GM18861 (cell line): ENCODE measurements around the gene DAAM2.

Experiments used
- ATAC-seq: cut with Tn5 transposase; IDR thresholded peaks from one replicate; pipeline ENCODE4 v1.9.1; 2021; ENCODE audit not compliant: unreplicated experiment

Gene DAAM2

DNA sequence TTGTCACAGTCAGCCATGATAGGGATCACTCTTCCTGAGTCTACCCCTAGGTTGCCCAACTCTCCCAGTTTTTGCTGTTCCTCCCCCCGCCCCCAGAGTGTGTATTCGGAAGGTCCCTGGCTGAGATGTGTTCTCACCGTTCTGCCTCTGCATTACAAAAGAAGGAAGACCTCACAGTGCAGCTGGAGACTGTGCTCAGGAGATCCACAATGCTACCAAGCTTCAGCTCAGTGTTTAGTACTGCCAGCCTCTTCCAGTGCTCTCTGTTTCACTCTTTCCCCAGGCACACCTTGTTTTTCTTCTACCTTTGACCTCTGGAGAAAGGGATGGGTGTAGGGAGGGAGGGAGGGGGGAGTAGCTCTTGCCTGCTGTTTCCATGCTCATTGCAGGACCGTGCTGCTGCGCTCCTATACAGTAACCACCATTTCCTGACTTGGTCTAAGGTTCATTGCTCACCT is 155.5 kb downstream of the DAAM2 start:
- ATAC-seq: no peak

DNA sequence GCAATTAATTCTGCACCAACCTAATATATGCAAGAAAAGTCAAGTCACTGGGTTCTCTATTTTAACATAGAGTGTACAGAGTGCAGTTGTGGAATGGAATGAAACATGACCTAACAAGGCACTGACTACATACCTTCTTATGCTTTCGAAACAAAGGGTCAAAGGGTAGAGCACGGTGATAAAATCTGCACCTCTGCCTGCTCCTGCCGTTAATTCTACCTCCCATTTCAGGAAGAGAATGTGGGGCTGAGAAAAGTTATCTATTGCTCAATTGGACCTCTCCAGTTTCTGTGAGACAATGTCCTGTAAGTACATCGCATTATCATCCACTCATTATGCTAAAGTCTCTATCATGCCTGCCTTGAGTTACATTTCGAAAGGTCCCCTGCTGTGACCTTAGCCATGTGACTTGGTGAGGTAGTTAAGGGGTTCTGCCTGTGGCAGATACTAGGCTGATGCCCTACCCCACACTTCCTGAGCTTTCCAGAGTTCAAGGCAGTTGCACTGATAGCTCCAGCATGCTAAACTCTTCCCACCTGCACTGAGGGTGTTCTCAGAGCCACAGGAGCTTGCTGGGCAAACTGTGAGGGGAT is 156.1 kb downstream of the DAAM2 start:
- ATAC-seq: no peak

DNA sequence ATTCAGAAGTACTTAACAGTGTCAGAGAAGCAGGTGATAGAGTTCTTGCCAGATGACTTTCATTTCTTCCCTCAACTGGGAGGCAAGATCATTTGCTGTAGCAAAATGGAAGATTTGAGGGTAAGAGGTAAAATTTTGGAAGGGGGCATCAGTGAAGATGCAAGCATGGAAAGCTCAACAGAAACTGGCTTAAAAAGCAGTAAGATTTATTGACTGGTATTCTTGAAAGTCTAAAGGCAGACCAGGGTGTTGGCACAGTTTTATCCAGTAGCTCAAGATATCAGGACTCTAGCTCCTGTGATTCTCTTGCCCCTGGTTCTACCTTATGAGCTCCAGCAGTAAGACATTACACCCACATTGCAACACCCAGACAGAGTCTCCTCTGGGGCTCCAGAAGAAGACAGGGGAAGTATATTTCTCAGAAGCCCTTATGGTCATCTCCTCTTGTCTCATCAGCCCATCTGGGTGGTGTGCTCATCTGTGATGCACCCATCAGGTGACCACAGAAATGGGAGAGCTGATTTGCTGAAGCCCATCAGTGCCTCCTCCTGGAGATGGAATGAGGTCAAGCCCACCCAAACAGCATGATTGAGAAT is 158.0 kb downstream of the DAAM2 start:
- ATAC-seq: no peak

DNA sequence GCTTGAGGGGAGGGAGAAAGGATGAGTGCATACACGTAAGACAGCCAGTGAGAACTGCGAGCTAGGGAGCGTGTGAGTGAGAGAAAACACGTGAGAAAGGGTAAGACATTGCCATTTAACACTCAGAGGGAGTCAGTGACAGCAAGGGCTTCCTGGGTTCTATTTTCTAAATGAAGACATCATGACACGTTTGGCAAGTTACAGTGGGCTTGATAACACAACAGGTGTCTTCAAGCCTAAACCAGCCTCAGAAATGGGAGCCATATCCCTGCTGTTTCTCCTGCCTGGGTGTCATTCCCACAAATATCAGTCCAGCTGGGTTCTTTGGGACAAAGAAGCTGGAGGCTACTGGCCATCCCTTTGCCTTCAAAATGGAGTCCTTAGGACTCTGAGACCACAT is 159.0 kb downstream of the DAAM2 start:
- ATAC-seq: no peak

DNA sequence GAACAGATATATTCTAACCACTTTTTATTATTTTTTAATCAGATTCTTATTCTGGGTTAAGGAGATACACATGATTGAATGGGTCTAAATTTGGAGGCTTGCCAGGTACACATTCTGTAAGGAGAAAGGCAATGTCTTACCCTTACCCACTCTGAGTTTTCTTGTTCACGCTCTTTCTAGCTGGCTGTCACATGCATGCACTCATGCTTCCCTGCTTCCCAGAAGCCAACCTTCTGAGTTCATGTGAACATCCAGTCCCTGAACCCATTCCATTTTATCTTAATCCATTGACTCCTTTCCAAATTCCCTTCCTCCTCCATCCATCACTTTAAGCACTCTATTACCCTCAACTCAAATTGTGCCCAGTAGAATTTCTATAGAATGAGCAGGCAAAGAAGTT is 159.5 kb downstream of the DAAM2 start:
- no peak for ATAC-seq

DNA sequence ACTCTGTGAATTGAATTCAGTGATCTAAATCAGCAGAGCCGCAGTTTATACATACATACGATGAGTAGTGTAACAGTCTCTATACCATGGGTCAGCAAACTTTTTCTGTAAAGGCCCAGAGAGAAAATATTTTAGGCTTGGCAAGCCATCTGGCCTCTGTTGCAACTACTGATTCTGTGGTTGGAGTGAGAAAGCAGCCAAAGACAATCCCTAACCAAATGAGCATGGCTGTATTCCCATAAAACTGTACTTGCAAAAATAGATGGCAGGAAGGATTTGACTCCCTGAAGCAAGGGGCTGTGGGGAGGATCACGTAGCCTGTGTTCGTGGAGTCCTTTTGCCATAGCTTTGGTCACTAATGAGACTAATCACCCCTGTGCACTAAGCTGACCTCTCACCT is 160.0 kb downstream of the DAAM2 start:
- no peak for ATAC-seq

DNA sequence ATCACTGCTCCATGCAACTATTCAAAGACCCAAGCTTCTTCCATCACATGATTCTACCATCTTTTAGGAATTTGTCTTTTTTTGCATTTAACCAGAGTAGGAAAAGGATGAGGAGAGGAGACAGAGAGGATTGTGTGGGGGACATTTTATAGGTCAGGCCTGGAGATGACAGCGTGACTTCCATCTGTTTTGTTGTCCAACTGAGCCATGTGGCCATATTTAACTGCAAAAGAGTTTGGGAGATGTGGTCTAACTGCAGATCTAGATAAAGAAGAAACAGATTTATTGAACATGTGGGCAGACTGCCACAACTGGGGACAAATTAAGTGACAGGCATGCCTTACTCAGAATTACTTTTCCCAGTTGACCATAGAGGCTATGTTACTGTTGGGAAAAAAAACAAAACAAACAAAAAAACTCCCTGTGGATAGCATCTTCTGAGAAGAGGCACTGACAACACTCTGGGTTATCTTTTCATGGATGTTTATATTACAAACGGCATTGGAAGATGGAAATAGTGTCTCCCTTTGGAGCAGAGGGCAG is 161.0 kb downstream of the DAAM2 start:
- ATAC-seq: no peak
